A204.1 (cell line): ENCODE measurements around the gene SRGAP2C.
"Not testable (repeated sequence)": the region's sequence is repeated elsewhere in the genome, so short reads cannot be mapped to it uniquely, and the experiment has no call there.

ENCODE experiments used
- FAIRE-seq: peaks from 2 replicates; lab custom pipeline; 2012; peaks lifted over from hg19 to GRCh38; lab: Jason Lieb, UNC

SRGAP2C gene

DNA sequence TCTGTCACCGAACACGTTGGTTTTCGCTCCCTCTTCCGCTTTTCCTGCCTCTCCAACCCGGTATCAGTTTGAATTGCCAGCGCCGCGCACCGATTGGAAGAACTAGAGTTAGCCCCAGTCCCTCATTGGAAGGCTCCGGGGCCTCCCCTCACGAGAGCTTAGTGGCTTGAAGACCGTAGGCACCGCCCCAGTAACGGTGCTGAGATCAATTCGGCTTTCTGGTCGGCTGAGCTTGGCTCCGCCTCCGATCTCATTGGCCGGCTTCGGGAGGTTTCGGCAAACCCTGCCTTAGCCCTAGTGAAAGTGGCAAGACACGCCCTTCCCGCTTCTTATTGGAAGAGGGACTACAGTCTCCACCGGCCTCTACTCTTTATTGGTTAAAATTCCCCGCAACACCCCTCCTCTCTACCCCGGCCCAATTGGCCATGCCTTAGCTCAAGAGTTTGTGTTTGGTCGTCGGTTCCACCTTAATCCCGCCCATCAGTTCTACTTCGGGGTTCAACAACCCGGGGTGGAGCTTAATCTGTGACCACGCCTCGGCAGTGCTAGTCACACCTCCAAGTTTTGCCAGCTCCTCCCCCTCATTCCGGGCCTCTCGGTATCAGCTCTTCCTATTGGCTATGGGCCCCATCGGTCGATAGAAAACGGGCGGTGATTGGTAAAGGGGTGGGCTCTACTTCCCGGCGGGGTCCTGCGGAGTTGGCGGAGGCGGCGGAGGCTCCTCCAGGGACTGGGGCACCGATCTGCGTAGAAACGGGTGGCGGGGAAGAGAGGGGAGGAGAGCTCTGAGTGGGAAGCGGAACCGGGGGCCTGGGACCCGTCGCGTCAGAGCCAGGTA, at the start of gene SRGAP2C, which contains the start of gene FAM72B:
Gene SRGAP2C (plus strand): TSS at position 686 of the 838 bp plus-strand sequence. CDS start 2,472 bp downstream, outside the sequence.
Gene FAM72B (minus strand): TSS at position 51 of the 838 bp plus-strand sequence. CDS start 851 bp downstream, outside the sequence.
- peak; percentile 92 for FAIRE-seq

DNA sequence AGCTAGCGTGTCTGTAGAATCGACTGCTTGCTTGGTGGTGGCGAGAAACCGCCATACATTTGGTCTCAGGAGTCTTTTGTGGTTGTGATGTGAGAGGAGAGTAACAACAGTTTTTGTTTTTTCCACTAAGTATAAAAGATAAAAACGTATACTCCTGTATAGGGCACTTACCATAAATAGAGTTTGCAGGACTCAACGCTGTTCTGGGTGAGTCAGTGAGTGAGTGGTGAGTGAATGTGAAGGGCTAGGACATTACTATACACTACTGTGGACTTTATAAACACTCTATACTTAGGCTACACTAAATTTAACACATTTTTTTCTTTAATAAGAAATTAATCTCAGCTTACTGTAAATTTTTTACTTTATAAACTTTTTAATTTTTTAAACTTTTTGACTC, 44.4 kb upstream of the SRGAP2C start:
- FAIRE-seq, result not testable (repeated sequence)

DNA sequence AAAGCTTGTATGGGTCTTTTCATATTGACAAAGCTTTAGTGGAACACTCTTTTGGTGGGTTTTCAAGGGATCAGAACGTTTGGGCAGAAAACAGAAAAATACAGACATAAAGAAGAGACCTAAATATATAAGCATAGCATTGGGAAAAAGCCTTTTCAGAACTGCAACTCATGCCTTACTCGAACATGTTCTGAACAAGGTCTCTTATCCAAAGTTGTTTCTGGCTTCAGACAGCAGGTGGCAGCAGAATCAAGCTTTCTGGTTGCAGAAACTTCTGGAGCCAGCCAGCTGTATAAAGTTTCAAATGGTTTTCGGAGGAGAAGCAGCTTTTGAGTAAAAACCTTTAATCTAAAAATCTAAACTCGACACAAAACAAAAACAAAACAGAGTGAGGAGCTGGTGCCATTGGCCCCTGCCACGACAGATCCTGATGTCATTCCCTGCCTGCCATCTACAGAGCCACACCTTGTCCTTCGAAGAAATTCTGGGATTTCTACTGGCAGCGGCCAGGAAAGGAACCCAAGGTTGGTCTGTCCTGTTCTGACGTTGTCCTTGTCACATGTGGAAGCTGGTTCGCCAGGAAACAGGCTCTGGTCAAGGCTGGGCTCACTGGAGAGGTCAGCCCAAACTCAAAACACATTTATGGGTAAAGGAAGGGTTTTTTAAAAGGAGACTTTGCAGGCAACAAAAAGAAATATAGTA, 36.1 kb upstream of the SRGAP2C start:
- not testable (repeated sequence) for FAIRE-seq

GRCh38 chr1:121151294-121151693, 33.5 kb upstream of the SRGAP2C start:
- FAIRE-seq, result not testable (repeated sequence)

GRCh38 chr1:121152788-121153187, 32.0 kb upstream of the SRGAP2C start:
- not testable (repeated sequence) for FAIRE-seq

DNA sequence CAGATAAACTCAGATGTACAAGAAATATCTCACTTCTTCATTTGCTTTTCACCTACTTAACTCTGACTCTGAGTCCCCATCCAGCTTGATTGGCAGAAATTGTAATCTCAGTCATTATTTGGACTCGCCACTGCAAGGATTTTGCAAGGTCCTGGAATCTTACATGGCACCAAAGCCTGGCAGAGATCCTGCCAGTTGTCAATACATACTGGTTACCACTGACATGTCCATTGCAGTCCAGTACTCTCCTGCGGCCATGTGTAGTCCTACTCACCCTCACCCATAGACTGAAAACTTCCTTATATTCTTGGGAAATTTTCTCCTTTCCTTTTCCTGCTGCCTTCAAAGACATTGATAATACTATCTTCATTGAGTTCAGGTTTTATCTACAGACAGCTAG, 30.0 kb upstream of the SRGAP2C start:
- not testable (repeated sequence) for FAIRE-seq

DNA sequence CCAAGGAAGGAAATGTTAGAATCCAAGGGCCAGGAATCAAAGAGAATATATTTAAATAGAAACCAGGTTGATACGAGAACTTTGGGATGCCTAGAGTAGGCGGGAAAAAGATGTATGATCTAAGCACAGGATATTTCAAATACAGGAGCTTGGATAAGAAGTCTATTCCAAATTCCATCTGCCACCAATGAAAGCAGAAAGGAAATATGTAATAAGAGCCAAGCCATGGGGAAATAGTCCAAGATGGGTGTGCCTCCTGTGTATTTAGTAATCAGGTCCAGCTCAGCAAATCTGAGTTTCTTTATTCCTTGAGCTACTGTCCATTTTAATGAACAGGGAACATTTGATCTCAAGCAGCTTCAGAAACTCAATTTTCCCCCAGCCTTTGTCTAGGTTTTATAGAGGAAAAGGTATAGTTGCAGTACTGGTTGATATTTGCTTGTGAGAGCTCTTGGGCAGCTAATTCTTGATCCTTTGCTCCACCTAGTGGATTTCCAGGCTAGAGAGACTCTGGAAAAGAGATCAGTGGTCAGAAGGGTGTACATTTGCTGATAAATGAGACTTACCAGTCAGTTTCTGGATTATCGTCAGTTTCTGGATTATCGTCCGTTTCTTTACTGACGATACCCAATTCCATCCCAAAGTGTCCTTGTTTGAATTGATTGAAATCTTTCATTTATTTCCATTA, 29.0 kb upstream of the SRGAP2C start:
- FAIRE-seq, result not testable (repeated sequence)

DNA sequence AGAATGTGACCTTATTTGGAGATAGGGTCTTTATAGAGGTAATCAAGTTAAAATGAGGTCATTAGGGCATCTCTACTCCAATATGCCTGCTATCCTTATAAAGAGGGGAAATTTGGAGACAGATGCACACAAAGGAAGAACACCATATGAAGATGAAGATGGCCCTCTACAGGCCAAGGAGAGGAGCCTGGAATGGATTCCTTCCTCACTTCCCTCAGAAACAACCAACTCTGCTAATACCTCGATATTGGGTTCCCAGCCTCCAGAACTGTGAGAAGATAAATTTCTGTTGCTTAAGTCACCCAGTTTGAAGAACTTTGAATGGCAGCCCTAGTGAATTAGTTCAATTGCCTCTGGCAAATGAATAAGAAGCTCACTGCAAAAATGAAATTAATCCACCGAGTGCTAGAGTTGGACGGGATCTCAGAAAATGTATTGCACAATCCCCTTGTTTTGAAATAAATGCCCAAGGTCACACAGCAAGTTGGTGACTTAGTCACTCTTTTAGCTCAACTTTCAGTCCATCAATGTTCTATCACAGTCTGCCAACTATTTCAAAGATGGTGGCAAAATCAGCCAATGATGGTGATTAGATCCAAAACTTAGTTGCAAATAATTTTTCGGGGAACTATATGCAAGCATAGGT, 27.7 kb upstream of the SRGAP2C start:
- FAIRE-seq, result not testable (repeated sequence)

DNA sequence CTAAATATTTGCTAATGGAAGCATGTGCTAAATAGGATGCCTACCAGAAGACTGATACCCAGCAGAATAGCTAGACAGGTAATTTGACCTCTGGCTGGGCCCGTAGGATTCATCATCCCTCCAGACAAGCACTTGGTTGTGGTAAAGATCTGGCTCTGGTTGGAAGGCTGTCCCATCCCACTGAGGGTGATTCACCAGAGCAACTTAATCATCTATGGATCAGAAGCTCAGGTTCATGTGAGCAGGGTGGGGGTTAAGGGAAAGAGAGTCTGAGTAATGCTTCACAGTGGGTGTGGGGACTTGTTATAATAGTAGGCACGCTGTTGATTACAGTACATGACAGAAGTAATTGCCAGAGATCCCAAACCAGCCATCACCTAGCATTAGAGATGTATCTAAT, 27.2 kb upstream of the SRGAP2C start:
- not testable (repeated sequence) for FAIRE-seq

DNA sequence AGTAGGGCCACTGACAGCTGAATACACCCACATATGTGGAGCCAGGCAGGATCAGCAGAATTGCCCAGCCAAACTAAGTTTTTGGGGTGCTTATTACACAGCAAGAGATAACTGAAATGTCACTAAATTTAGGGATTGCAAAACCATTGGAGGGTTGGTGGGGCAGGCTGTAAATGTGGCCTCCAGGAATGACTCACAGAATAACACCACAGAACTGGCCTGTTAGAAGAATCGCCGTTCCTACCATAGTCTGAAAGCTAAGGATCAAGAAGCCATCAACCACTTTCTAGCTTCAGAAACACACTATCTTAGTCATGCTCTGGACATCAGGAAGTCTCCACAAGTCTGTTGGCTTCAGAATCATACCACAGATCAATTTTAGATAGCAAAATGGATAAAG, 24.7 kb upstream of the SRGAP2C start:
- FAIRE-seq, result not testable (repeated sequence)

DNA sequence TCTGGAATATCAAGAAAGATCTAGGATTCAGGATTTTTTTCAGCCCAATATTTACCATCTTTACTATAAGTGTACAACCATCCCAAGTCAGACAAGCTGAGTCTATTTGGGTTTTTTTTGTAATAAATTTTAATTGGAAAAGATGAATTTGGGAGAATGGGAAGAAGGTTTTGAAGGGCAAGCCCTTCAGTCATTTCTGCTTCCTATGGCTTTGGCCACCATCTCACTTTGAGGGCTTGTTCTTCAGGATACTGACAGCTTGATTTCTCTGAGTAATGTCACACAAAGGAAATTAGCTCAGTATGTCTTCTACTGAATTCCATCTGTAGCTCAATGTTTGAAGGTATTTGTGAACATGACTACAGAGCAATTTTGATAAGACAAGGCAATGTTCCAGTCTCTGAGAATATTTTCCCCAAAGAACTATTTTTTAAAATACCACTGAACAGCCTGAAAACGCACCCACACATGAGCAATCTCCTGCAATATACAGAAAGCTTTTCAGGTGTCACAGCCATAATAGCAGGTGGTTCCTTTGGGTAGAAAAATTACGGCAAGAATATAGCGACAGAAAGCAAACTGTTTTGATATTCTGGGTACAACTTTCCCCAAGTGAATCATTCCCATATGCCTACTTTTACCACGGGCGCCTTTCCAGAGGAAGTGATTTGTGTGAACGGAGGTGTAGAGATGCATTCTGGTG, 23.4 kb upstream of the SRGAP2C start:
- FAIRE-seq, result not testable (repeated sequence)

- FAIRE-seq, result not testable (repeated sequence)
These were observed 20.7 kb upstream of the SRGAP2C start for GRCh38 chr1:121163850-121164757.

- FAIRE-seq, result not testable (repeated sequence)
These were observed 19.5 kb upstream of the SRGAP2C start for GRCh38 chr1:121165296-121165695.

GRCh38 chr1:121167225-121167738, 17.5 kb upstream of the SRGAP2C start:
- not testable (repeated sequence) for FAIRE-seq

DNA sequence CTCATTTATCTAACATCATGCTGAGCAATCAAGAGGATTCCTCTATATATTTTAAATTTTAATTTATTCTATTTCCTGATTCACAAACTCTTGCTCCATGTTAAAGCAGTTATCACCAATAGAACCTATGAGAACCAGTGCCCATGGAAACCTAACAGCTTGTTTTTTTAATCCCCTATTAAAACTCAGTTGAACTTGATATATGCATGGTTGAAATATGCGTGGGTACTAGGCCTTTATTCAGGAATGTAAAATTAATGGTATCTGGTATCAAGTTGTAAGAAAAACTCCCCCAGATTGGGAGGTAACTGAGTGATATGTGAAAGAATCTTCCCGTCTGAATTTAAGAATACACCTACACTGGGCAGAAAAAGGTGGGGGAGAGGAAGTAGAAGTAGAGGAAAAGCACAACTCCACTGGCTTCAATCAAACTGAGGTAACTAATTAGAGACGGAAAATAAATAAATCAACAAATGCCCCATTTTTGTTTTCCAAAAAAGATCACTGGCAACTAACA, 16.6 kb upstream of the SRGAP2C start:
- not testable (repeated sequence) for FAIRE-seq

GRCh38 chr1:121176649-121177048, 8.1 kb upstream of the SRGAP2C start:
- FAIRE-seq, result not testable (repeated sequence)

- not testable (repeated sequence) for FAIRE-seq
These were observed 6.6 kb upstream of the SRGAP2C start for GRCh38 chr1:121178197-121178596.

- FAIRE-seq, result not testable (repeated sequence)
These were observed 908 bp upstream of the SRGAP2C start for GRCh38 chr1:121183867-121184266.

DNA sequence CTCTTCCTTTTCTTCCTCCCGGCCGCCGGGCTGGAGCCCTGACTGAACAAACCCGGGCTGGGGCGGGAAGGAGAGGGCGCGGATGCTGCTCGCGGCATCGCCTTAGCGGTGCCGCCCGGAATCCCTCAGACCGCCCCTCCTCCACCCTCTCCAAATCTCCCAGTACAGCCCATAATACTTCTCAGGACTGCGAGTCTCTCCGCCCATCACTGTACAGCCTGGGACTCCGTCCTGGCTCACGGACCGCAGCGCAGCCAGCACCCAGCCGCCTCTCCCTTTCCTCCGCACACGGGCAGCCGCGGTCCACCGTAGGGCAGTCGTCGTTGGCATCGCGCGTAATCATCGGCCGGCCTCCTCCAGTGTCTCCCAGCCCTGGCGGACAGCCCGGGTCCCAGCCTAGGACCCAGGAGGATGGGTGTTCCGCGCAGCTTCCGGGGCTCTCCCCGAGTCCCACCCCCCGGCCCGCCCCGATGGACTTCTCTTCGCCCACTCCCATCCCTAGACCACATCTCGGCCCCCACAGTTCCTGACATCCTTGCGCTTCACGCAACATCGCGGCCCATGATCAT, 449 bp downstream of the SRGAP2C start:
- not testable (repeated sequence) for FAIRE-seq
